ENCODE data around the gene COG7.
"Not testable (repeated sequence)": the region's sequence is repeated elsewhere in the genome, so short reads cannot be mapped to it uniquely, and the experiment has no call there.

COG7 gene

GRCh38 chr16:23408242-23408822 is 44.7 kb downstream of the COG7 start:
- FAIRE-seq, result no peak

GRCh38 chr16:23407436-23408127 is 45.4 kb downstream of the COG7 start:
- FAIRE-seq, result no peak

- FAIRE-seq, result no peak
Measured at GRCh38 chr16:23406546-23407240, 46.3 kb downstream of the COG7 start.

DNA sequence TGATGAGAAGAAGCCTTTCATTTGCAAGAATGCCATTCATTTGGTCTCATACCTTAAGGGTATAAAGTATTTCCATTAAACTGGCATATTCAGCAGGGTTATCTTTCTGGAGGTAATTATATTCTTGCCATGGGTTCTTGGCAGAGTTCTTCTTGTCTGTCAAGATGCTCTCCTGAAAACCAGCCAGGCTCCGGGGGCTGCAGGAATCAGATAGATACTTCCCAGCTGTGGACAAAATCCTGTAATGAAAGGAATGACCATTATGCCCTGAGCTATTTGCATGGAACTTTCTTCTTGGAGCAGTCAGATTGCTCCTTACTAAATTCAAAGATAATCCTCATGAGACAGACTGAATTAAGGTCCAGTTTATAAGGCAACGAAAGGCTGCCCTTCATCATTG is 47.0 kb downstream of the COG7 start:
- no peak for FAIRE-seq

GRCh38 chr16:23403547-23403946 is 49.4 kb downstream of the COG7 start:
- no peak for FAIRE-seq

DNA sequence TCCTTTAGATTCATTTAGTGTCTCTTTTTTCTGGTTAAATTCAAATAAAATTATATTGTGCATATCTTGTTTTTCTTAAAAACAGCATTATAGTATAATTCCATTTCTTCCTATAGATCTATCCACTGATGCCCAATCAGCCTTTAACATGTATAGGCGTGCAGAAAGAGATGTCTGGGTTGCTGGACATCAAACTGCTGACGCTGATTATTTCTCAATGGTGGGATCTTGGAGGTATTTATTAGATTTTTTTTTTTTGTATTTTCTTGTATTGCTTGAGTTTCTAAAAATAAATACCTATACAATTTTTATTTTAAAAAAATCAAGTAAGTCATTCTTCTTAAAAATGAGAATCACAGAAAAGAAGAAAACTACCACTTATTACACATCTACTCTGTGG is 50.9 kb downstream of the COG7 start:
- no peak for FAIRE-seq

DNA sequence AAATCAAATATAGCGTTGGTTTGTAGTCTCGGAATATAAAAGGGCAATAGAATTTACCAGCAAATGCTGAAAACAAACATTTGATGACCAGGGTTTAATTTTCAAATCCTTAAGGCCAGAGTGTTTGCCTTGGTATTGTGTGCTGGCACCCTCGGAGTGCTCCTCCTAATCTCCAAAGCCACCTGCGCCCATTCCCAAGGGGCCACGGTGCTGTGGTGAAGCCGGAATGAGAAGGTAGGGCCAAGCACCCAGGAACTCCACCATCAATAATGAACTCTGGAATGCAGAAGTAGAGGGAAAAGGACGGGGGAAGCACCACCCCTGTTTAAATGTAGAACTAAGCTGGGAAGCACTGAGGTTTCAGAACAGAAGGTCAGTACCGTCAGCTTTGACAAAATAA is 51.9 kb downstream of the COG7 start:
- no peak for FAIRE-seq

DNA sequence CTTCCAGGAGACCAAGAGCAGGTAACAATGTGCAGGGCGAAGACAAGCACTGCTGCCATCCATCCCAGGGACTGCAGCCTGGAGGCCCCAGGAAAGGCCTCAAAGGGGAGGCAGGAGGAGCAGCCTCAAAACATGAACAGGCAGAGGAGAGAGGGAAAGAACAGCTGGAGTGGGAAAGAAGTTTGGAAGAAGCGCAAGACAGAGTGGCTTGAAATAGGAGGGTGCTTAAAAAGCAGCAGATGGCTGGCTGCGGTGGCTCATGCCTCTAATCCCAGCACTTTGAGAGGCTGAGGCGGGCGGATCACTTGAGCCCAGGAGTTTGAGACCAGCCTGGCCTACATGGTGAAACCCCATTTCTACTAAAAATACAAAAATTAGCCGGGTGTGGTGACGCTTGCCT is 52.5 kb downstream of the COG7 start:
- FAIRE-seq, result not testable (repeated sequence)

- no peak for FAIRE-seq
Measured at GRCh38 chr16:23398987-23399805, 53.8 kb downstream of the COG7 start.

DNA sequence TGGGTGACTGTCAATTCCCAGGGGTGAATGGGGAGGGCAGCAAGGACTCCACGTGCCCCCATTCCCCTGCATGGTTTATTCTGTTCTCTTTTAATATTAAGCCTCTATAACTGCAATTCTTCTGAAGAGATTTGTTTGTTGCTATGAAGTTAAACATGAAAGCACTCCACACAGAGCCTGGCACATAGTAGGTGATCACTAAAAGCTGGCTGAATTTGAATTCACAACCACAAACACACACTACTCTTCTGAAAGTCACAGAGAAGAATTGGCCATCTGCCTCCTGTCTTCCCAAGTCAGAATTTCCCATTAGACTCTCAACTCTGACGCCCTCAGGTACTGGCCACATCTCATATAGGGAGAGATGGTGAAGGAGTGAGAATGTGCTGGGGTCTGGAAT is 55.5 kb downstream of the COG7 start:
- no peak for FAIRE-seq

DNA sequence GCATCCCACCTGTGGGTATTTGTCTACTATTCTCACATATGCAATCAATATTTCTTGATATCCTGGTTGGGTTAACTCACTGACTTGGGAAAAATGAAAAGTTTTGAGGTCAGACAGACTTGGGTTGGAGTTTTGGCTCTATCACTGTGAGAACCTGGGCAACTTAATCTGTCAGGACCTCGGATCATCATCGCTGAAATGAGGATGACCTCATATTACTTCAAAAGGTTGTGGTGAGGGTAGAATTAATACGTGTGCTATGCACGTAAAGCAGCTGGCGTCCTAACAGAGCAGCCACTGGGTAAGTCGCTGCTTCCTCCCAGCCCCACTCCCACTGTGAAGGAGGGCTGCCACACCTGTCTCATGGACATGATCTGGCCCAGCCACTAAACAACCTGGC is 57.3 kb downstream of the COG7 start:
- no peak for FAIRE-seq

DNA sequence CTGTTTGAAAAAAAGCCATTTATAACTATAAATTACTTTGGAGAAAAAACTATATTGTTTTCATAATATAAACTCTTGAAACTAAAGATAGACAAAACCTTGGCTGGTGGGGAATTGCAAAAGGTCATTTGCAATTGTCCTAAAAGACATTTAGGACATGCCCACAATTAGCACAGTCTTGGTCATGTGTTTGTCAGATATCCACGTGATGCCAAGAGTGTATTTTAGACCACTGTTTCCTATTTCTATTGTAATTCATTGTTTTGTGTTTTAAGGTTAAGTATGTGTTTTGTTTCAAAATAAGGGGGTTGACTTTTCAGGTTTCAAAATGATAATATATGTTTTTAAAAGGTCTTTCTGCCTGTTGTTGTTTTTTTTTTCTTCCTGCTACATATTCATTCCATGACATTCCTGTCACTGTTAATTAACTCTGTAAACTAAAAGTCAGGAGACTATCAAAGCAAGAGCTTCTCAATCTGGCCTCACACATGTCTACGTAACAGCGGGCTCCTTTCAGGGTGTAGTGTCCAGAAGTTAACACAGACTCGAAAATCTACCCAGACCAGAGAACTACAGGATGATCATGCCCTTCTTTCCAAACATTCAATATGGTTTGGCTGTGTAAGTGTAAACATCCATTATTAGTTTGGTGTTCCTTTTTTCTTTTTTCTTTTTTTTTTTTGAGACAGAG is 58.7 kb downstream of the COG7 start:
- no peak for FAIRE-seq

- no peak for FAIRE-seq
Measured at GRCh38 chr16:23392223-23392600, 60.8 kb downstream of the COG7 start.

DNA sequence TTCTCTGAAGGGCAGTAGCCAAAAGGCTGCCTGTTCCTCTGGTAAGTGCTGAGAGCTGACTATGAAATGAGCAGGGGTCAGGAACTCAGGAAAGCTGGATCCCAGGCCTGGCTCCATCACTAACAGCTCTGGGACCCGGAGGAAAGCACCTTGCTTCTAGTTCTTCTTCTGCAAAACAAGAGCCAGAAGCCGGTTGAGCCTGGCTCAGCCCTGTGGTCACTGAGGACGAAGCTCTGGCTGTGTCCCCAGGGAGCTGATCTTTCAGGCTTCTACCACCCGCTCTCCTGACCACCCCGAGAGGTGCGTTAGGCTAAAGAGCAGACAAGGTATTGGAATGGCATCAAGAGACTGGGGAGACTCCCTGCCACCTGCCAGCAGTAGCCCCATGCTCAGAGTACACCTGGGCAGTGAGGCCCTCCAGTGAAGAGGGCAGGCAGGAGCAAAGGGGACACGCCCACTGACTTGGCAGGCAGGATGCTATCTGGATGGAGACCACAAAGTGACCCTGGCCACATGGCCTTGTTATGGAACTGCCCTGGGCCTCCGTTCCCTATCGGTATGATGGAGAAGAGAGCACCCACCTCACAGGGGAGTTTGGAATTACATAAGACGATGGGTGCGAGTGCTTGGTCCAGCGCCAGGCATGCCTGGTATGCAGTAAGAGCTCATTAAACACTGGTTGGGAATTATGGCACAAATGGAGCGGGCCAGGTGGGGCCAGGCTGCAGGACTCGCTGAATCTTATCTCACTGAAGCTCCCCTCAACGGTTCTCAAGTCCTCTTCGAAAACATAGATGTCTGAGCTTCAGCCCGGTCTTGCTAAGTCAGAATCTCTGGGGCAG is 61.4 kb downstream of the COG7 start:
- FAIRE-seq, result no peak

DNA sequence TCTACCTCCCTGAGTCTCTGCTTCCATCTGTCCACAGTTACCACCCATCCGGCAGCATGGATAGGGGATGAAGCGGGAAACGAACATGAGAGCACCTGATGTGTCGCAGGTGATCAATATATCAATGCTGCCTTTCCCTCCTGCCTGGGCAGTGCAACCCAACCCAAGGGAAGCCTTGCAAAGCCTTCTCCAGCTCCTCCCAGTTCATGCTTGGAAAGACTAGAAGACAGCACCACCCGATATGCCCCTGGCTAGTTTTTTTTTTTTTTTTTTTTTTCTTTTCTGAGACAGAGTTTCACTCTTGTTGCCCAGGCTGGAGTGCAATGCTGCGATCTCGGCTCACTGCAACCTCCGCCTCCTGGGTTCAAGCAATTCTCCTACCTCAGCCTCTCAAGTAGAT is 63.1 kb downstream of the COG7 start:
- not testable (repeated sequence) for FAIRE-seq

GRCh38 chr16:23389201-23389600 is 63.8 kb downstream of the COG7 start:
- no peak for FAIRE-seq

DNA sequence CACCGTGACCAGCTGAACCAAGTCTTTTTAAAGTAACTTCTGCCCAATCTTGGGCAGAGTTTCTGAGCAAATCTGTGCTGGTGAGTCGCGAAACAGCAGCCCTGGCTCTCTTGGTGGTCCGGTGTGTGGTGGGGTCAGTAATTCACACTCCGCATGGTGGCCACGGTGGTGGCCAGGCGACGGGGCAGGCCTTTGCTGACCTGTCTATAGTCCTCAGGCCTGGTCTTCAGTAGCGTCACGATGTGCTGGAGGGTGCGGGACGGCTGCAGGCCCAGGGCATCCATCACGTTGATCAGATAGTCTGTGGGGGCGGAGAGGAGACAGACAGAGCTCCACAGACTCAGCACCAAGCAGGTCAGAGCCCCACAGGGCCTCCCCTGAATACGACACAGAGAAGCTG is 64.2 kb downstream of the COG7 start:
- no peak for FAIRE-seq

DNA sequence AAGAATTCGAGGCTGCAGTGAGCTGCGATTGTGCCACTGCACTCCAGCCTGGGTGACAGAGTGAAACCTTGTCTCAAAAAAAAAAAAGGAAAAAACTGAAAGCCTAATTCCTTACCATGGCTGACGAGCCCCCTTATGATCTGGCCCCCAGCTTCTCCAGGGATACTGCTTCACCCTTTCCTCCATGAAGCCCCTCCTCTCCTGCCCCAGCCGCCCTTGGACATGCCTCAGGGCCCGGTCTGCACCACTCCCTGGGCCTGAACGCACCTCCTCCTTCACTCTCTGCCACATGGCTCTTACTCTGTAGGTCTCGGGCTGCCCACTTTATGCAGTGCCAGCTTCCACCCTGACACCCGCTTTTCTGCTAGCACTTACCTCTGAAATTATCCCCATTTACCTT is 65.3 kb downstream of the COG7 start:
- FAIRE-seq, result no peak

GRCh38 chr16:23385441-23385840 is 67.5 kb downstream of the COG7 start:
- FAIRE-seq, result no peak

DNA sequence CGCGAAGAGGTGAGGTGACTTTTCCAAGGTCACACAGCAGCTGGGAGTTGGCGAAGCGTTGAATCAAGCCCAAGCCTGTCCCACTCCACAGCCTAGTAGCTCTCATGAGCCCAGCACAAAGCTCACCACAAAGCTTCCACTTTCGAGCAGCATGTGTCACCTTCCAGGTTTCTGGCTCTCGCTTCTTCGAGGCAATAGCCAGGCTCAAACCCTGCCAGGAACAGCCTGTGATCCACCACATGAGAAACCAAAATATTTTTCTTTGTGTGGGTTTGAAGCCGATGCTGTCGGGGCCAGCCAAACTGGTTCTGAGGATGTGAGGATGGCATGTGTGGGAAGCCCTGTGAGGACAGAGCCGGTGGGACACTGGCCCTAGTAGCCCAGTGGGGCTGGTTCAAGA is 68.1 kb downstream of the COG7 start:
- FAIRE-seq, result no peak

- no peak for FAIRE-seq
Measured at GRCh38 chr16:23383881-23384280, 69.1 kb downstream of the COG7 start.

GRCh38 chr16:23382279-23382678 is 70.7 kb downstream of the COG7 start:
- no peak for FAIRE-seq
